Left lung (tissue), 14 donors: Measurements from ENCODE around the gene PTGR3. TPM values are rescaled to one million over a fixed set of nuclear protein-coding genes. Genes with fewer than 3 reads are reported as not detected.

Experiments
- ATAC-seq: fragments of 200-7000 bp; cut with Tn5 transposase; one replicate; pipeline ENCODE4 v1.9.1; 2020; ENCODE audit warnings: moderate library complexity
- DNase-seq, 4 donors: peaks; one replicate each; pipeline ENCODE4 v3.0.0-alpha.2; 2013 to 2020
- H3K27ac ChIP-seq, 2 donors: fragments of 200-600 bp; sonication (generic) in 1 of 2; one replicate each; pipeline versions ENCODE4 v1.5.0 to v1.8.0; 2020 to 2021
- H3K27me3 ChIP-seq, 2 donors: fragments of 200-600 bp; sonication (generic) in 1 of 2; one replicate each; pipeline versions ENCODE4 v1.5.0 to v1.8.0; 2020 to 2021
- H3K36me3 ChIP-seq, 2 donors: fragments of 200-600 bp; sonication (generic) in 1 of 2; one replicate each; pipeline versions ENCODE4 v1.5.0 to v1.8.0; 2020 to 2021
- H3K4me1 ChIP-seq, 2 donors: fragments of 200-600 bp; one replicate each; pipeline ENCODE4 v1.8.0; 2021
- H3K4me3 ChIP-seq, 2 donors: fragments of 200-600 bp; sonication (generic) in 1 of 2; one replicate each; pipeline versions ENCODE4 v1.5.0 to v1.8.0; 2020 to 2021; ENCODE audit warnings: mild to moderate bottlenecking in 1 of 2
- H3K9me3 ChIP-seq, 2 donors: fragments of 200-600 bp; sonication (generic) in 1 of 2; one replicate each; pipeline versions ENCODE4 v1.5.0 to v1.8.0; 2020 to 2021
- intact Hi-C, 2 donors: fragments of 100-400 bp; cut with DNase I; formaldehyde crosslinking; loops; one replicate each; pipeline versions ENCODE4 v1.11.2 to v1.14.2; 2022
- long read RNA-seq, 12 donors: library from polyadenylated mRNA in 2 of 12; unstranded in 2 of 12; transcript quantifications; one replicate each; pipeline ENCODE4 v2.0.0 and lab custom pipeline, GENCODE V29; 2019 to 2026
- polyA plus RNA-seq, 6 donors: library from polyadenylated mRNA; unstranded; fragments of 120-200 nt; gene quantifications; one replicate each; pipeline ENCODE4 v1.2.1, GENCODE V29; 2013; ENCODE audit not compliant: insufficient read length in 6 of 6
- total RNA-seq, 2 donors: library from RNA; stranded (reverse); fragmentation: NEBNext Ultra II Directional; extraction: Animal tissue kit (Norgen Biotek cat#: 25700); gene quantifications; one replicate each; pipeline ENCODE4 v1.2.1, GENCODE V29; 2021
- TF ChIP-seq, protein P1 (sequence below), 2 donors: fragments of 200-600 bp; sonication (generic) in 1 of 2; IDR thresholded peaks; one replicate each; pipeline versions ENCODE4 v1.5.0 to v1.8.0; 2021; ENCODE audit warnings: antibody characterized with exemption in 2 of 2
- donor health status: DM: no; HTN: yes; CAD: no.
- donor health status: DM: no; HTN: no; CAD: no.

The PTGR3 gene, protein sequence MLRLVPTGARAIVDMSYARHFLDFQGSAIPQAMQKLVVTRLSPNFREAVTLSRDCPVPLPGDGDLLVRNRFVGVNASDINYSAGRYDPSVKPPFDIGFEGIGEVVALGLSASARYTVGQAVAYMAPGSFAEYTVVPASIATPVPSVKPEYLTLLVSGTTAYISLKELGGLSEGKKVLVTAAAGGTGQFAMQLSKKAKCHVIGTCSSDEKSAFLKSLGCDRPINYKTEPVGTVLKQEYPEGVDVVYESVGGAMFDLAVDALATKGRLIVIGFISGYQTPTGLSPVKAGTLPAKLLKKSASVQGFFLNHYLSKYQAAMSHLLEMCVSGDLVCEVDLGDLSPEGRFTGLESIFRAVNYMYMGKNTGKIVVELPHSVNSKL
- 10 to 100 TPM; 25.7 to 30.4 TPM for total RNA-seq
- 10 to 100 TPM; 42.2 to 55.0 (median 48.2) TPM for polyA plus RNA-seq
- long read RNA-seq, donor 1, full-length matches to known transcripts, result 27 of 27 reads
- long read RNA-seq, donor 1, partial matches to known transcripts, result 0 of 27 reads
- long read RNA-seq, donor 1, other reads (novel, unspliced or antisense), result 0 of 27 reads
- long read RNA-seq, donor 2, full-length matches to known transcripts, result 18 of 18 reads
- long read RNA-seq, donor 2, partial matches to known transcripts, result 0 of 18 reads
- long read RNA-seq, donor 2, other reads (novel, unspliced or antisense), result 0 of 18 reads
- long read RNA-seq, donor 3, full-length matches to known transcripts, result 14 of 14 reads
- long read RNA-seq, donor 3, partial matches to known transcripts, result 0 of 14 reads
- long read RNA-seq, donor 3, other reads (novel, unspliced or antisense), result 0 of 14 reads
- long read RNA-seq, donor 4, full-length matches to known transcripts, result 1 of 3 reads
- long read RNA-seq, donor 4, partial matches to known transcripts, result 0 of 3 reads
- long read RNA-seq, donor 4, other reads (novel, unspliced or antisense), result 2 of 3 reads
- long read RNA-seq, donor 5, full-length matches to known transcripts, result 8 of 8 reads
- long read RNA-seq, donor 5, partial matches to known transcripts, result 0 of 8 reads
- long read RNA-seq, donor 5, other reads (novel, unspliced or antisense), result 0 of 8 reads
- long read RNA-seq, donor 6, full-length matches to known transcripts, result 16 of 16 reads
- long read RNA-seq, donor 6, partial matches to known transcripts, result 0 of 16 reads
- long read RNA-seq, donor 6, other reads (novel, unspliced or antisense), result 0 of 16 reads
- long read RNA-seq, donor 7, full-length matches to known transcripts, result 7 of 7 reads
- long read RNA-seq, donor 7, partial matches to known transcripts, result 0 of 7 reads
- long read RNA-seq, donor 7, other reads (novel, unspliced or antisense), result 0 of 7 reads
- long read RNA-seq, donor 8, full-length matches to known transcripts, result 11 of 11 reads
- long read RNA-seq, donor 8, partial matches to known transcripts, result 0 of 11 reads
- long read RNA-seq, donor 8, other reads (novel, unspliced or antisense), result 0 of 11 reads
- long read RNA-seq, donor 9, result 0 reads
- long read RNA-seq, donor 10, full-length matches to known transcripts, result 3 of 3 reads
- long read RNA-seq, donor 10, partial matches to known transcripts, result 0 of 3 reads
- long read RNA-seq, donor 10, other reads (novel, unspliced or antisense), result 0 of 3 reads
- long read RNA-seq, donor 11, result 0 reads
- long read RNA-seq, donor 12, full-length matches to known transcripts, result 6 of 6 reads
- long read RNA-seq, donor 12, partial matches to known transcripts, result 0 of 6 reads
- long read RNA-seq, donor 12, other reads (novel, unspliced or antisense), result 0 of 6 reads

DNA sequence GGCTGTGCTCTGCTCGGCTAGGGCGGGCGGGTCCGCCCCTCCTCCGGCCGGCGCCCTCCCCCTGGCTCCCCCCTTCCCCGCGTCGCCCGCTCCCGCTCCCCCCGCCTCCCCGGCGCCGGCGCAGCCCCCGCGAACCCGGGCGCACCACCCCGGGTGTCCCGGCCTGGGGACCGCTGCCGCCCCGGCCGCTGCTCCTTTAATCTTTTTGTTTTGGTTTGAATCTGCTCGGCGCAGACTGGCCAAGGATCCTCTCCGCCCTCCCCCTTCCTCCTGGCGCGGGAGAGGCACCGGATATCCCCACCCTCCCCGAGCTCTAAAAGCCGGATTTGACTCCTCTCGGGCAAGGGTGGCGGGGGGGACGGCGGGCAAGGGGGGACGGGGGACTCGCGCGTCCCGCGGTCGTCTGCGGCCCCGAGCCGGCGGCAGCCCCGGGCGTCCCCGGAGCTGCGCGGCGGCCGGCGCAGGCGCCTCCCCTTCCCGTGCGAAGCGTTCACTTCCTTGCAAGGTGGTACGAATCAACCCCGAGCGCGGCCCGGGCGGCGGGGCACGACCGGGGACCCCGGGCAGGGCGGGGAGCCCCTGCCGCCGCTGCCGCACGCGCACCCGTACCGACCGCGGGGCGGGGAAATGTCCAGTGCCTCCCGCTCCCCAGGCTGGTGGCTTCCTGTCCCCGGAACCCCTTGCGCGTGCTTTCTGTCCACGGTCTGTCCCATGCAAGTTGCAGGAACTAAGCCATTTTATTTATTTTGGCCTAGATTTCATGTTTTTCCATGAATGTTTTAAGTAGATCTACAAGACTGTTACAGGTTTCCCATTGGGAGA lies at the start of gene PTGR3:
Gene PTGR3 (minus strand): TSS at position 11 of the 822 bp plus-strand sequence. CDS start 81 bp downstream, outside the sequence.
- Histone ChIP-seq H3K9me3 (no peaks in the 10 kb centered on the region), H3K4me1 (peaks cover 10 to 67% of the 10 kb centered on the region in 2 donors), H3K27me3 (peaks cover 0 to 20% of the 10 kb centered on the region in 2 donors), H3K36me3 (no peaks in the 10 kb centered on the region), H3K27ac (peak within 1 kb of the TSS; percentile 95 to 98), H3K4me3 (peak within 1 kb of the TSS; percentile 76 to 93)
- ATAC-seq, result peak; percentile 64
- intact Hi-C loops, result no loop called here
- TF ChIP-seq, protein P1, sequence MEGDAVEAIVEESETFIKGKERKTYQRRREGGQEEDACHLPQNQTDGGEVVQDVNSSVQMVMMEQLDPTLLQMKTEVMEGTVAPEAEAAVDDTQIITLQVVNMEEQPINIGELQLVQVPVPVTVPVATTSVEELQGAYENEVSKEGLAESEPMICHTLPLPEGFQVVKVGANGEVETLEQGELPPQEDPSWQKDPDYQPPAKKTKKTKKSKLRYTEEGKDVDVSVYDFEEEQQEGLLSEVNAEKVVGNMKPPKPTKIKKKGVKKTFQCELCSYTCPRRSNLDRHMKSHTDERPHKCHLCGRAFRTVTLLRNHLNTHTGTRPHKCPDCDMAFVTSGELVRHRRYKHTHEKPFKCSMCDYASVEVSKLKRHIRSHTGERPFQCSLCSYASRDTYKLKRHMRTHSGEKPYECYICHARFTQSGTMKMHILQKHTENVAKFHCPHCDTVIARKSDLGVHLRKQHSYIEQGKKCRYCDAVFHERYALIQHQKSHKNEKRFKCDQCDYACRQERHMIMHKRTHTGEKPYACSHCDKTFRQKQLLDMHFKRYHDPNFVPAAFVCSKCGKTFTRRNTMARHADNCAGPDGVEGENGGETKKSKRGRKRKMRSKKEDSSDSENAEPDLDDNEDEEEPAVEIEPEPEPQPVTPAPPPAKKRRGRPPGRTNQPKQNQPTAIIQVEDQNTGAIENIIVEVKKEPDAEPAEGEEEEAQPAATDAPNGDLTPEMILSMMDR (IDR thresholded peaks at IDR 0.05), result no peak
- peak; percentile 81 to 94 (median 90) for DNase-seq

DNA sequence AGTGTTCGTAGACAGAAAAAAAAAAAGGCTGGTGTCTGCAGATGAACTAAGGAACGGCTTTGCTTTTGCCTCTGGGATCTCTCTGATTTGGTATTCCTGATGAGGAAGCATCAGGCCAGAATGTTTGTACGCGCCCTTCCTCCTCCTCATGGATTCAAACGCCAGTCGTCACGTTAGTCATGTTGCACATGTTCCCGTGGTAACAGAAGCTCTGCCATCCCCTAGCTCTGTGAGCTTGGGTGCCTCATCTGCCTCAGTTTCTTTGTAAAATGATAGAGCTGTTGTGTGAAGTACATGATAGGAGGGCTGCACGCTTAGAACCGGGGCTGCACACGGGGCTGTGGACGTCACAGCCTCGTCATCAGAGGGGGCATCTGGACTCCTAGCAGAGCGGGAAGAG lies 48.7 kb upstream of the PTGR3 start:
- intact Hi-C loops, result no loop called here
- H3K27ac ChIP-seq, result no peak overlapping the region
- TF ChIP-seq, protein P1 (IDR thresholded peaks at IDR 0.05), result no peak
- no peaks in the 10 kb centered on the region for H3K27me3 ChIP-seq
- no peak overlapping the region for H3K4me3 ChIP-seq
- peaks cover 0 to 18% of the 10 kb centered on the region in 2 donors for H3K4me1 ChIP-seq
- DNase-seq (no peak), ATAC-seq (no peak)
- no peaks in the 10 kb centered on the region for H3K9me3 ChIP-seq
- no peaks in the 10 kb centered on the region for H3K36me3 ChIP-seq

DNA sequence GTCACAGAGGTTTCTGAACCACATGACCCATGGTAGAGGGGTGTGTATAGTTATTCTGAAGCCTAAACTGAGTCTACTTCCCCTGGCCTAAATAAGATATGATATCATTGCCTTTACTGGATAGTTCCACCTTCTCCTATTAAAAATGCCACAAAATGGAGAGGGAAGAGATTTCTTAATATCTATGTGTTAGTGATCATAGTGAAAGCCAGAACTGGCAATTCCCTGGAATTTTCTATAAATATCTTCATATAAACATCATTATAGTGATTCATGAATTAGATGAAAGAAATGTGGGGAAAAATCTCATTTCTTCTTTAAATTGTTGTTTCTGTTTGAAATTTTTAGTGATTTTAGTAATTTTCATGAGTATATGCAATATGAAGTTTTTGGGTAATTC lies 47.4 kb upstream of the PTGR3 start:
- Histone ChIP-seq H3K4me3 (no peak overlapping the region), H3K27me3 (no peaks in the 10 kb centered on the region), H3K9me3 (no peaks in the 10 kb centered on the region), H3K4me1 (peaks cover 0 to 13% of the 10 kb centered on the region in 2 donors), H3K36me3 (no peaks in the 10 kb centered on the region), H3K27ac (no peak overlapping the region)
- DNase-seq (no peak), ATAC-seq (no peak)
- TF ChIP-seq, protein P1 (IDR thresholded peaks at IDR 0.05), result no peak
- intact Hi-C loops, result no loop called here

DNA sequence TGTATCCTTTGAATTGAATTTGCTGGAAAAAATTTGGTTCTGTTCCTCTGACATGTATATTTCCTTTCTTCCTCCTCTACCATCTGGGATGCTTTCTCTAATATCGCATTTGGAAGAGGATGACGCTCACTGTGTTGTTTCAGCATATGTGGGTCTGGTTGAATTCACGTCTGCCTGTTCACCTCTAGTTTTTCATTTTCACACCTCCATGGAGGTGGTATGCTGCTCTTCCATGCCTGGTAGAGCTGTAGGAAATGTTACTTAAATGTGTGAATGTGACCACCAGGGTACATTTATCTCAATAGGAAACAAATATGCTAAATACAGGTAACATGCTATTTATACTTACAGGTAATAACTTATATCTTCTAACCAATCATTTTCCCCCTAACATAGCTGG lies 46.2 kb upstream of the PTGR3 start:
- Histone ChIP-seq H3K4me1 (peaks cover 0 to 13% of the 10 kb centered on the region in 2 donors), H3K9me3 (no peaks in the 10 kb centered on the region), H3K36me3 (no peaks in the 10 kb centered on the region), H3K4me3 (no peak overlapping the region), H3K27ac (no peak overlapping the region), H3K27me3 (no peaks in the 10 kb centered on the region)
- intact Hi-C loops, result no loop called here
- TF ChIP-seq, protein P1 (IDR thresholded peaks at IDR 0.05), result no peak
- no peak for DNase-seq
- no peak for ATAC-seq
